Endothelial cell of umbilical vein (primary cell): ENCODE measurements around the gene SLC22A3. TPM values are rescaled to one million over a fixed set of nuclear protein-coding genes. Genes with fewer than 3 reads are reported as not detected.

Source experiments
- BruUV-seq: library from RNA; stranded (reverse); fragments of 400-500 nt; replicated peaks from 2 replicates; lab custom pipeline; 2021; lab: Mats Ljungman, UMichigan
- CTCF ChIA-PET: fragments of 300-600, 350-600 bp; sonication (Branson Sonifier 250); formaldehyde crosslinking; loops from one replicate; lab custom pipeline; 2021; ENCODE audit warnings: antibody characterized with exemption, inconsistent platforms; lab: Charles Lee
- POLR2A ChIA-PET: fragments of 300-600, 350-600 bp; sonication (Branson Sonifier 250); formaldehyde crosslinking; loops from one replicate; lab custom pipeline; 2021; ENCODE audit warnings: antibody characterized with exemption, inconsistent platforms; lab: Charles Lee
- DNase-seq: peaks from one replicate; pipeline ENCODE4 v3.0.0-alpha.2; 2011; ENCODE audit warnings: low read depth, low spot score
- FAIRE-seq: peaks from 2 replicates; lab custom pipeline; 2011; peaks lifted over from hg19 to GRCh38; lab: Jason Lieb, UNC
- H2AFZ ChIP-seq: 2 replicates; pipeline ENCODE4 v1.6.0; 2012; ENCODE audit warnings: low read depth, low read length, control low read depth, inconsistent platforms
- H3K27ac ChIP-seq: 2 replicates; pipeline ENCODE4 v1.5.1; 2011; ENCODE audit warnings: low read depth, mild to moderate bottlenecking, control low read depth, low read length, moderate library complexity; ENCODE audit not compliant: insufficient read depth
- H3K27me3 ChIP-seq, 2 experiments: 2 replicates each; pipeline versions ENCODE4 v1.6.0 to v1.6.1; 2011; ENCODE audit warnings: low read length in 2 of 2, mixed read lengths in 1 of 2; ENCODE audit not compliant: control insufficient read depth in 2 of 2, insufficient read depth in 2 of 2
- H3K36me3 ChIP-seq, 2 experiments: 2 replicates in 1 of 2; 3 replicates in 1 of 2; pipeline ENCODE4 v1.5.1; 2011; ENCODE audit warnings: low read length in 2 of 2, mild to moderate bottlenecking in 1 of 2, moderate library complexity in 1 of 2; ENCODE audit not compliant: control insufficient read depth in 2 of 2, insufficient read depth in 2 of 2; ENCODE audit errors: extremely low read depth in 1 of 2
- H3K4me1 ChIP-seq: 3 replicates; pipeline ENCODE4 v1.5.1; 2011; ENCODE audit warnings: mild to moderate bottlenecking, low read length; ENCODE audit not compliant: control insufficient read depth, insufficient read depth; ENCODE audit errors: extremely low read depth
- H3K4me2 ChIP-seq: 2 replicates; pipeline ENCODE4 v1.6.1; 2011; ENCODE audit warnings: low read length, control low read depth, mixed read lengths; ENCODE audit not compliant: insufficient read depth
- H3K4me3 ChIP-seq, 3 experiments: fragments of 200-600 bp in 1 of 3; sonication (generic), shearing (Covaris generic) in 1 of 3; replicated peaks in 1 of 3; 2 replicates each; pipeline ENCODE4 v1.5.1; 2011 to 2016; ENCODE audit warnings: control low read depth in 3 of 3, low read length in 3 of 3, mild to moderate bottlenecking in 2 of 3, inconsistent platforms in 1 of 3, low read depth in 1 of 3, moderate library complexity in 1 of 3; ENCODE audit not compliant: insufficient read depth in 1 of 3
- H3K79me2 ChIP-seq: 2 replicates; pipeline ENCODE4 v1.6.0; 2012; ENCODE audit warnings: low read length, inconsistent platforms; ENCODE audit not compliant: control insufficient read depth, insufficient read depth
- H3K9ac ChIP-seq: replicated peaks from 2 replicates; pipeline ENCODE3; 2011; ENCODE audit warnings: low read length, control low read depth; ENCODE audit not compliant: insufficient read depth; ENCODE audit errors: extremely low read depth
- H3K9me1 ChIP-seq: replicated peaks from 3 replicates; pipeline ENCODE4 v1.6.0; 2011; ENCODE audit warnings: mild to moderate bottlenecking, low read length; ENCODE audit not compliant: control insufficient read depth, insufficient read depth; ENCODE audit errors: extremely low read depth
- H3K9me3 ChIP-seq: replicated peaks from 2 replicates; pipeline ENCODE4 v1.5.1; 2012; ENCODE audit warnings: low read length, inconsistent platforms; ENCODE audit not compliant: control insufficient read depth, insufficient read depth
- H4K20me1 ChIP-seq: replicated peaks from 2 replicates; pipeline ENCODE3; 2011; ENCODE audit warnings: mild to moderate bottlenecking, low read length; ENCODE audit not compliant: control insufficient read depth, insufficient read depth; ENCODE audit errors: extremely low read depth
- CTCF ChIP-seq, 2 donors: IDR thresholded peaks; 1 replicate in 1 of 2; 2 replicates in 1 of 2; pipeline ENCODE4 v1.5.1; 2011; ENCODE audit warnings: low read length in 2 of 2, mild to moderate bottlenecking in 2 of 2, moderate library complexity in 2 of 2, control low read depth in 1 of 2, inconsistent platforms in 1 of 2, low read depth in 1 of 2; ENCODE audit not compliant: insufficient read depth in 1 of 2; ENCODE audit errors: extremely low read depth in 1 of 2
- EZH2 ChIP-seq: IDR thresholded peaks from 2 replicates; pipeline ENCODE4 v1.6.1; 2012; ENCODE audit warnings: borderline replicate concordance, low read depth, mild to moderate bottlenecking, moderate library complexity, low read length, inconsistent platforms; ENCODE audit not compliant: severe bottlenecking
- FOS ChIP-seq: IDR thresholded peaks from 2 replicates; pipeline ENCODE4 v1.6.1; 2011; ENCODE audit warnings: mild to moderate bottlenecking, low read length, moderate library complexity, borderline replicate concordance; ENCODE audit not compliant: insufficient read depth
- GATA2 ChIP-seq: IDR thresholded peaks from 2 replicates; pipeline ENCODE4 v1.7.0; 2011; ENCODE audit warnings: low read depth, mild to moderate bottlenecking, moderate library complexity, mixed read lengths, low read length; ENCODE audit not compliant: insufficient read length, insufficient read depth
- JUN ChIP-seq: IDR thresholded peaks from 2 replicates; pipeline ENCODE4 v1.6.1; 2011; ENCODE audit warnings: borderline replicate concordance, low read depth; ENCODE audit not compliant: insufficient read length, insufficient read depth
- MYC ChIP-seq: IDR thresholded peaks from one replicate; pipeline ENCODE4 v1.6.1; 2011; ENCODE audit warnings: mild to moderate bottlenecking, low read depth, low read length
- POLR2A ChIP-seq: IDR thresholded peaks from 2 replicates; pipeline ENCODE4 v1.6.1; 2012; ENCODE audit warnings: low read depth, mild to moderate bottlenecking, control low read depth, low read length
- POLR2AphosphoS5 ChIP-seq: IDR thresholded peaks from 2 replicates; pipeline ENCODE4 v1.6.1; 2012; ENCODE audit warnings: low read depth, mild to moderate bottlenecking, control low read depth, low read length, moderate library complexity; ENCODE audit not compliant: insufficient read depth
- dilution Hi-C: fragments of 300-500 bp; cut with MboI; formaldehyde crosslinking; loops from one replicate; pipeline ENCODE4 v1.15.0; 2019; ENCODE audit warnings: low sequenced_read_pairs; ENCODE audit not compliant: extremely low pct_ligation_motif_present
- intact Hi-C: fragments of 100-400 bp; cut with micrococcal nuclease; formaldehyde crosslinking; loops from one replicate; pipeline ENCODE4 v1.10.0; 2022
- polyA plus RNA-seq, 4 experiments: library from polyadenylated mRNA; depleted of rRNA in 3 of 4; stranded (reverse) in 3 of 4; unstranded in 1 of 4; fragments of >200 nt; gene quantifications; 2 replicates each; pipeline versions ENCODE4 v1.2.1 to v1.2.3, GENCODE V29; 2011 to 2012; ENCODE audit warnings: missing spikeins in 1 of 4
- total RNA-seq: library from RNA; stranded (reverse); gene quantifications from 2 replicates; pipeline ENCODE4 v1.2.3, GENCODE V29; 2021
- TF ChIP-seq, protein P1 (sequence below): IDR thresholded peaks from 2 replicates; pipeline ENCODE4 v1.6.1; 2011; ENCODE audit not compliant: insufficient read depth, insufficient read length

The SLC22A3 gene
- total and polyA plus RNA-seq, 2 donors (not counting 3 experiments of a cell fraction or from before 2014, with no cell fraction given) = not detected

GRCh38 chr6:160421854-160422253 lies 73.7 kb downstream of the SLC22A3 start:
- no peaks in the 10 kb centered on the region for H3K36me3 ChIP-seq
- H3K79me2 ChIP-seq = no peaks in the 10 kb centered on the region
- no TSS peak for BruUV-seq
- POLR2A ChIA-PET = no interaction called here
- no peak for FAIRE-seq
- H3K27me3 ChIP-seq = no peaks in the 10 kb centered on the region
- H3K4me1 ChIP-seq = no peaks in the 10 kb centered on the region
- no peak overlapping the region for H2AFZ ChIP-seq
- no peak overlapping the region for H3K4me2 ChIP-seq
- DNase-seq = no peak
- CTCF ChIA-PET = no interaction called here
- H3K9me1 ChIP-seq = no peaks in the 10 kb centered on the region
- TF ChIP-seq FOS (no peak), POLR2A (no peak), POLR2AphosphoS5 (no peak), EZH2 (no peak), JUN (no peak), MYC (no peak), GATA2 (no peak), CTCF (IDR thresholded peaks at IDR 0.05; ENCODE audit: extremely low read depth in 1 of 2, insufficient read depth in 1 of 2, low read depth in 1 of 2, low read length in 2 of 2) (no peak)
- TF ChIP-seq, protein P1, sequence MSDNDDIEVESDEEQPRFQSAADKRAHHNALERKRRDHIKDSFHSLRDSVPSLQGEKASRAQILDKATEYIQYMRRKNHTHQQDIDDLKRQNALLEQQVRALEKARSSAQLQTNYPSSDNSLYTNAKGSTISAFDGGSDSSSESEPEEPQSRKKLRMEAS = no peak
- no peaks in the 10 kb centered on the region for H4K20me1 ChIP-seq
- H3K9me3 ChIP-seq = no peaks in the 10 kb centered on the region
- no peak overlapping the region for H3K4me3 ChIP-seq
- no peak overlapping the region for H3K9ac ChIP-seq
- intact Hi-C loops (no loop called here), dilution Hi-C loops (no loop called here)
- no peak overlapping the region for H3K27ac ChIP-seq
